ENCODE measurements around the gene RGR.

- TF ChIP-seq CTCF (IDR thresholded peaks at IDR 0.05) (no peak), POLR2A (IDR thresholded peaks at IDR 0.05) (no peak)
Observed at GRCh38 chr10:84292502-84292901, 47.6 kb downstream of the RGR start.

All from prostate gland (tissue), 2 donors.